B cell (primary cell): ENCODE data around the gene NRXN2.

ENCODE experiments used
- CTCF ChIP-seq: fragments of 200-600 bp; IDR thresholded peaks from one replicate; pipeline ENCODE4 v1.8.0; 2022; ENCODE audit warnings: antibody characterized with exemption, mild to moderate bottlenecking
- EZH2 ChIP-seq: IDR thresholded peaks from 2 replicates; pipeline ENCODE4 v1.6.1; 2012; ENCODE audit warnings: borderline replicate concordance, low read depth, mild to moderate bottlenecking, moderate library complexity, low read length; ENCODE audit not compliant: insufficient read depth, poor library complexity, severe bottlenecking

GRCh38 chr11:64720167-64720566, 2.8 kb downstream of the NRXN2 start:
- no peak for TF ChIP-seq EZH2
- TF ChIP-seq CTCF = no peak
